GM10248 (cell line): ENCODE data around the gene CCL25.

Experiments used
- CTCF ChIA-PET: fragments of 300-600 bp; sonication (Branson Sonifier 250); formaldehyde crosslinking; extraction: SDS; loops from one replicate; lab custom pipeline; 2021; ENCODE audit warnings: antibody characterized with exemption; lab: Yijun Ruan, JAX
- POLR2A ChIA-PET: fragments of 350-650 bp; sonication (Branson Sonifier 250); formaldehyde crosslinking; extraction: SDS; loops from one replicate; lab custom pipeline; 2020; ENCODE audit warnings: antibody characterized with exemption; lab: Yijun Ruan, JAX
- DNase-seq: peaks from one replicate; pipeline ENCODE4 v3.0.0; 2012; ENCODE audit errors: extremely low spot score
- TF ChIP-seq, protein P1 (sequence below): IDR thresholded peaks from 2 replicates; pipeline ENCODE4 v1.5.1; 2012; ENCODE audit warnings: mild to moderate bottlenecking, low read depth; ENCODE audit errors: extremely low read depth, missing control alignments, control extremely low read depth

Gene CCL25

DNA sequence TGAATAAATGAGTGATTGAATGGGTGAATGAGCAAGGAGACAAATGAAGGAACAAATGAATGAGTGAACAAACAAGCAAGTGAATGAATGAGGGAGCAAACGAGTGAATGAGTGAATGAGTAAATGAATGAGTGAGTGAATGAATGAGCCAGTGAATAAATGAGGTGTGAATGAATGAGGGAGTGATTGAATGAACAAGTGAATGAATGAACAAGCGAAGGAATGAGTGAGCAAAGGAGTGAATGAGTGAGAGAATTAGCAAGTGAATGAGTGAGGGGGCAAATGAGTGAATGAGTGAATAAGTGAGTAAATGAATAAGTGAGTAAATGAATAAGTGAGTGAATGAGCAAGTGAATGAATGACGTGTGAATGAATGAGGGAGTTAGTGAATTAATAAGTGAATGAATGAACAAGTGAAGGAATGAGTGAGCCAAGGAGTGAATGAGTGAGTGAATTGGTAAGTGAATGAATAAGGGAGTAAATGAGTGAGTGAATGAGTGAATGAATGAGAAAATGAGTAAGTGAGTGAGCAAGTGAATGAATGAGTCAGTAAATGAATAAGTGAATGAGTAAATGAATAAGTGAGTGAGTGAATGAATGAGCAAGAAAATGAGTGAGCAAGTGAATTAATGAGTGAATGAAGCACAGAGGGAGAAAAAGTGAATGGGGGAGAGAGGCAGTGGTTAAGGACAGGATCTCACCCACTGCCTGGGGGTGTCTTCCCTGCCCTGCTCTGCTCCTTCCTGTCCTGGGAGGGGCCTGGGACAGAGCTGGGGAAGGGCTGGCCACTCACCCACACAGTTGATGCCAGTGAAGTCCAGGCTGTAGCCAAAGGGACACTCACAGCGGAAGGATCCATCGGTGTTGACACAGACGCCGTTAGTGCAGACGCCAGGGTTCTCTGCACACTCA, 36.4 kb downstream of the CCL25 start:
- TF ChIP-seq, protein P1, sequence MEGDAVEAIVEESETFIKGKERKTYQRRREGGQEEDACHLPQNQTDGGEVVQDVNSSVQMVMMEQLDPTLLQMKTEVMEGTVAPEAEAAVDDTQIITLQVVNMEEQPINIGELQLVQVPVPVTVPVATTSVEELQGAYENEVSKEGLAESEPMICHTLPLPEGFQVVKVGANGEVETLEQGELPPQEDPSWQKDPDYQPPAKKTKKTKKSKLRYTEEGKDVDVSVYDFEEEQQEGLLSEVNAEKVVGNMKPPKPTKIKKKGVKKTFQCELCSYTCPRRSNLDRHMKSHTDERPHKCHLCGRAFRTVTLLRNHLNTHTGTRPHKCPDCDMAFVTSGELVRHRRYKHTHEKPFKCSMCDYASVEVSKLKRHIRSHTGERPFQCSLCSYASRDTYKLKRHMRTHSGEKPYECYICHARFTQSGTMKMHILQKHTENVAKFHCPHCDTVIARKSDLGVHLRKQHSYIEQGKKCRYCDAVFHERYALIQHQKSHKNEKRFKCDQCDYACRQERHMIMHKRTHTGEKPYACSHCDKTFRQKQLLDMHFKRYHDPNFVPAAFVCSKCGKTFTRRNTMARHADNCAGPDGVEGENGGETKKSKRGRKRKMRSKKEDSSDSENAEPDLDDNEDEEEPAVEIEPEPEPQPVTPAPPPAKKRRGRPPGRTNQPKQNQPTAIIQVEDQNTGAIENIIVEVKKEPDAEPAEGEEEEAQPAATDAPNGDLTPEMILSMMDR = no peak
- CTCF ChIA-PET = no interaction called here
- POLR2A ChIA-PET = no interaction called here
- no peak for DNase-seq

DNA sequence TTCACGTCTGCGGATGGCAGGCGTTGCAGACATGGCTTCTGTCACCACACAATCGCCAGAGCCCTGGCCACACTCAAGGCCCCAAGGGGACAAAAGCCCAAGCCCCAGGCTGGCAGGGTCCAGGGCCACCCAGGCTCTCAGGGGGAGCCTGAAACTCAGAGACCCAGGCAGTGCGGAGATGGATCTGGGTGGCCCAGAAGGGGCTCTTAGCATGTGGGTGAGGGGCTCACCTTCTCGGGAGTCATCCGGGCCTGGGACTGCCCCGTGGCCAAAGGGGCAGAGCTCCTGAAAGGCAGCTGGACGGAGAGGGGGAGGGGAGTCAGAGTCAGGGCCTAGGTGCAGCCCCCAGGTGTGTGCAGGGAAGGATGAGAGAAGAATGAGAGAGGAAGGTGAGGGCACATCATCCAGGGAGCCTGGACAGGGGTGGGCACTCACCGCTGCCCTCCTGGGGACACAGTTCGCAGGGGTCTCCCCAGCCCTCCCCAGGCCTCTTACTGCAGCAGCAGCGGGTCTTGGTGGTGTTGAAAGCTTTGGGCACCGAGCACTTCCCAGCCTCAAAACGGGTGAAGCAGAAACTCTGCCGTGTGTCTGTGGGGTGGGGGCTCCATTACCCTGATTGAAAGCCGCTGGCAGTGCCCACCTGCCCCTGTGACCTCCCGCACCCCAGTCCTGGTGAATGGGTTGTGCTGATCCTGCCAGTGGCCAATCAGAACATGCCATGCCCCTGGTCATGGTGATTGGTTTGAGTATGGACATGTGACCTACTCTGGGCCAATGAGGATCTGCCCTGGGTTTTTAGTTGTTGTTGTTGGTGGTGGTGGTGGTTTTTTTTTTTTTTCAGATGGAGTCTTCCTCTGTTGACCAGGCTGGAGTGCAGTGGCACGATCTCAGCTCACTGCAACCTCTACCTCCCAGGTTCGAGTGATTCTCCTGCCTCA, 37.4 kb downstream of the CCL25 start:
- no peak for DNase-seq
- CTCF ChIA-PET = no interaction called here
- POLR2A ChIA-PET = no interaction called here
- TF ChIP-seq, protein P1 = no peak

DNA sequence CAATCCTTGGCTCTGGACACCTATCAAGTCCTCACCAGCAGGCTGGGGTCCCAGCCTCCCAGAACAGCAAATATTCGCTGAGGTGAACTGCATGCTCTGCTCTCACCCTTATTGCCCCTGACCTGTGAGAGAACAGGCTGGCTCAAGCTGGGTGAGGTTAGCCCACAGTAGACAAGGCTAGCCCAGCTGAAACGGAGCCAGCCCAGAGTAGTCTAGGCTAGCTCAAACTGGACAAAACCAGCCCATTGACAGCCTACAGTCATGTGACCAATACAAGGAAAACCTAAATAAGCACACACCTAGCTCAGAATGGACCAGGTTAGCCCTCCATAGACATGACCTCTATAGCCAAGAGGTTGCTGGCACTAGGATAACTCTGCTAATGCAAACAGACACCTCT, 38.4 kb downstream of the CCL25 start:
- ChIA-PET POLR2A (no interaction called here), CTCF (no interaction called here)
- TF ChIP-seq, protein P1 = no peak
- no peak for DNase-seq

DNA sequence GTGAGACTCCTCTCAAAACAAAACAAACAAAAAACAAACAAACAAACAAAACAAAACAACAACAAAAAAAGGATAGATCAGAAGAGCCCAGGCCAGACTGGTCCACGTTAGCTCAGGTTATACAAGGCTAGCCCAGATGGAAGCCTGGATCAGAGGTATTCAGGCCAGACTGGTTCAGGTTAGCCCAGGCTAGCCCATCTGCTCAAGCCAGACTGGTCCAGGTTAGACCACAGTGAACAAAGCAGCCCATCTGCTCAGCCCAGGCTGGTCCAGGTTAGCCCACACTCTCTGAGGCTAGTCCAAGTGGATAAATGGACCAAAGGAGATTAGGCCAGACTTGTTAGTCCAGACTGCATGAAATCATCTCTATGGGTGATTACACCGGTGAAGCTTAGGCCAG, 41.2 kb downstream of the CCL25 start:
- no peak for DNase-seq
- ChIA-PET POLR2A (no interaction called here), CTCF (interaction anchor here (1.2 kb wide), 1 partner anchor 25 kb away, joined by 3 read pairs; no protein-coding TSS in a partner anchor)
- TF ChIP-seq, protein P1 = no peak

DNA sequence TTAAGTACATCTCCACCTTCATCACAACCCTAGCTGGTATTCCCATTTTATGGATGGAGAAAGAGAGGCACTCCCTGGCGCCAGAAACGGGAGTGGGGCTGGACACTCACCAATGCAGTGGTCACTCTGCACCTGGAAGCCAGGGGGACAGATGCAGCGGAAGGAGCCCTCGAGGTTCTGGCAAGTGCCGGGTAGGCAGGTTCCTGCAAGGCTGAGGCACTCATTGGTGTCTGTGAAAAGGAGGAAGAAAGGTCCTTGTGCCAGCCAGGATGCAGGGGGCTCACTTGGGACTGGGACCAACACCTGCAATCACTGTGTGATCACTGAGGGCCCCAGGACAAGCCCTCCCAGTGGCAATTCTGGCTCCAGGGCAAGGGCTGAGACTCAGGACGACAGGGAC, 41.8 kb downstream of the CCL25 start:
- CTCF ChIA-PET = no interaction called here
- no peak for DNase-seq
- POLR2A ChIA-PET = interaction anchor here (0.6 kb wide), 1 partner anchor 476 kb away, joined by 3 read pairs; no protein-coding TSS in a partner anchor
- TF ChIP-seq, protein P1 = no peak

DNA sequence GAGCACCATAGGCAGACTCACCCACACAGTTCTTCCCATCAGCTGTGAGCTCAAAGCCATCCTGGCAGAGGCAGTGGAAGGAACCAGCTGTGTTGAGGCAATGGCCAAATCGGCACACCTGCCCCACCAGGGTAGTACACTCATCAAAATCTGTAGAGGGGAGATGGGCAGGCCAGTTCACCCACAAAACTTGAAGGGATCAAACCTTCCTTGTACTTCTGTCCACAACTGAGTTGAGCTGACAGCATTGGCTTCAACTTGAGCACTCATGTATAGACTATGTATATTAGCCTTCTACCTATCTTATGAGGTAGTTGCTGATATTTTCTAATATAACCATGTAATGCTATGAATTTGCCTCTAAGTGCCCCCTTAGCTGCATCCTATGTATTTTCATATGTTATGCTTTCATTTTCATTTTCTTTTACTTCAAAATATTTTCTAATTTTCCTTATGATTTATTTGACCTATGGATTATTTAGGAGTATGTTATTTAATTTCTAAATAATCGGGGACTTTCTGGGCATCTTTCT, 42.9 kb downstream of the CCL25 start:
- CTCF ChIA-PET = no interaction called here
- TF ChIP-seq, protein P1 = no peak
- DNase-seq = no peak
- POLR2A ChIA-PET = no interaction called here
